ENCODE results near the gene THBD.

Gene THBD

DNA sequence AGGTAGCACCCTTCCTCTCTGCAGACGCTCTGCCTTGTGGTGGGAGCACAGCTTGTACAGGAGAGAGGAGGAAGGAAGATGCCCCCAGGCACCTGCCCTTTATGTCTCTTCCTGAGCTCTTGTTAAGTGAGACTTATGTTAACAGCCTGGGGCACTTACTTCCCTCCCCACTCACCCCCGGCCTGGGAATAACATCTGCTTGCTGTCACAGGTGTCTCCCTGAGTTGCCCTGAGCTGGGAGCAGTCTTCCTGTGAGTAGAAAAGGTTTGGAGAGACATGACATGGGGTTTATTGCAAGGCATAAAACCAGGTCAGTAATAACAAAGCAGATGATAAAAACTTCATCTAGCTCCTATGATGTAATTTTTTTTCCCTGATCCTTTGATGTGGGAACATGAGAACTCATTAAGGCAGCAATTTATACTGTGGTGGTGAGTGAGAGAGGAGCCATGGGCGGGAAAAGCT lies 12.4 kb downstream of the THBD start:
- Histone ChIP-seq H3K27me3 (ENCODE audit: insufficient read depth, low read depth) (no peaks in the 10 kb centered on the region), H3K27ac (no peak overlapping the region), H3K79me2 (ENCODE audit: insufficient read depth, low read depth) (no peaks in the 10 kb centered on the region), H3K4me1 (ENCODE audit: low read depth, poor library complexity, severe bottlenecking) (no peaks in the 10 kb centered on the region), H4K20me1 (ENCODE audit: insufficient read depth) (no peaks in the 10 kb centered on the region), H3K36me3 (ENCODE audit: insufficient read depth) (no peaks in the 10 kb centered on the region), H3K4me3 (IDR thresholded peaks at IDR 0.05; ENCODE audit: insufficient read depth, low read depth, low read length) (no peak overlapping the region), H3K9ac (no peak overlapping the region), H2AFZ (ENCODE audit: low read depth) (no peak overlapping the region), H3K4me2 (no peak overlapping the region)
- TF ChIP-seq, protein P1, sequence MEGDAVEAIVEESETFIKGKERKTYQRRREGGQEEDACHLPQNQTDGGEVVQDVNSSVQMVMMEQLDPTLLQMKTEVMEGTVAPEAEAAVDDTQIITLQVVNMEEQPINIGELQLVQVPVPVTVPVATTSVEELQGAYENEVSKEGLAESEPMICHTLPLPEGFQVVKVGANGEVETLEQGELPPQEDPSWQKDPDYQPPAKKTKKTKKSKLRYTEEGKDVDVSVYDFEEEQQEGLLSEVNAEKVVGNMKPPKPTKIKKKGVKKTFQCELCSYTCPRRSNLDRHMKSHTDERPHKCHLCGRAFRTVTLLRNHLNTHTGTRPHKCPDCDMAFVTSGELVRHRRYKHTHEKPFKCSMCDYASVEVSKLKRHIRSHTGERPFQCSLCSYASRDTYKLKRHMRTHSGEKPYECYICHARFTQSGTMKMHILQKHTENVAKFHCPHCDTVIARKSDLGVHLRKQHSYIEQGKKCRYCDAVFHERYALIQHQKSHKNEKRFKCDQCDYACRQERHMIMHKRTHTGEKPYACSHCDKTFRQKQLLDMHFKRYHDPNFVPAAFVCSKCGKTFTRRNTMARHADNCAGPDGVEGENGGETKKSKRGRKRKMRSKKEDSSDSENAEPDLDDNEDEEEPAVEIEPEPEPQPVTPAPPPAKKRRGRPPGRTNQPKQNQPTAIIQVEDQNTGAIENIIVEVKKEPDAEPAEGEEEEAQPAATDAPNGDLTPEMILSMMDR (conservative IDR thresholded peaks at IDR 0.05; ENCODE audit: low read depth, low read length) = no peak

DNA sequence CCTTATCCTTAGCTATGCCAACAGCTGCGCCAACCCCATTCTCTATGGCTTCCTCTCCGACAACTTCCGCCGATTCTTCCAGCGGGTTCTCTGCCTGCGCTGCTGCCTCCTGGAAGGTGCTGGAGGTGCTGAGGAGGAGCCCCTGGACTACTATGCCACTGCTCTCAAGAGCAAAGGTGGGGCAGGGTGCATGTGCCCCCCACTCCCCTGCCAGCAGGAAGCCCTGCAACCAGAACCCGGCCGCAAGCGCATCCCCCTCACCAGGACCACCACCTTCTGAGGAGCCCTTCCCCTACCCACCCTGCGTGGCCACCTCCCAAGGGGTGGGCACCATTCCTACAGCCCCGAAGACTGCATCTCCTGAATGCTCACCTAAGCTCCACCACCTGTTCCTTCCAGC lies 13.1 kb downstream of the THBD start:
- TF ChIP-seq, protein P1 (conservative IDR thresholded peaks at IDR 0.05; ENCODE audit: low read depth, low read length) = no peak
- no peak overlapping the region for H3K4me3 ChIP-seq (IDR thresholded peaks at IDR 0.05; ENCODE audit: insufficient read depth, low read depth, low read length)
- H3K36me3 ChIP-seq (ENCODE audit: insufficient read depth) = no peaks in the 10 kb centered on the region
- H2AFZ ChIP-seq (ENCODE audit: low read depth) = no peak overlapping the region
- H3K9ac ChIP-seq = no peak overlapping the region
- no peaks in the 10 kb centered on the region for H3K27me3 ChIP-seq (ENCODE audit: insufficient read depth, low read depth)
- H3K27ac ChIP-seq = no peak overlapping the region
- no peak overlapping the region for H3K4me2 ChIP-seq
- H3K4me1 ChIP-seq (ENCODE audit: low read depth, poor library complexity, severe bottlenecking) = no peaks in the 10 kb centered on the region
- no peaks in the 10 kb centered on the region for H4K20me1 ChIP-seq (ENCODE audit: insufficient read depth)
- H3K79me2 ChIP-seq (ENCODE audit: insufficient read depth, low read depth) = no peaks in the 10 kb centered on the region

DNA sequence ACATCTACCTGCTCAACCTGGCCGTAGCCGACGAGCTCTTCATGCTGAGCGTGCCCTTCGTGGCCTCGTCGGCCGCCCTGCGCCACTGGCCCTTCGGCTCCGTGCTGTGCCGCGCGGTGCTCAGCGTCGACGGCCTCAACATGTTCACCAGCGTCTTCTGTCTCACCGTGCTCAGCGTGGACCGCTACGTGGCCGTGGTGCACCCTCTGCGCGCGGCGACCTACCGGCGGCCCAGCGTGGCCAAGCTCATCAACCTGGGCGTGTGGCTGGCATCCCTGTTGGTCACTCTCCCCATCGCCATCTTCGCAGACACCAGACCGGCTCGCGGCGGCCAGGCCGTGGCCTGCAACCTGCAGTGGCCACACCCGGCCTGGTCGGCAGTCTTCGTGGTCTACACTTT lies 13.7 kb downstream of the THBD start:
- Histone ChIP-seq H2AFZ (ENCODE audit: low read depth) (no peak overlapping the region), H3K79me2 (ENCODE audit: insufficient read depth, low read depth) (no peaks in the 10 kb centered on the region), H3K4me3 (IDR thresholded peaks at IDR 0.05; ENCODE audit: insufficient read depth, low read depth, low read length) (no peak overlapping the region), H3K9ac (no peak overlapping the region), H3K27ac (no peak overlapping the region), H3K4me2 (no peak overlapping the region), H3K27me3 (ENCODE audit: insufficient read depth, low read depth) (no peaks in the 10 kb centered on the region), H3K4me1 (ENCODE audit: low read depth, poor library complexity, severe bottlenecking) (no peaks in the 10 kb centered on the region), H4K20me1 (ENCODE audit: insufficient read depth) (no peaks in the 10 kb centered on the region), H3K36me3 (ENCODE audit: insufficient read depth) (no peaks in the 10 kb centered on the region)
- TF ChIP-seq, protein P1 (conservative IDR thresholded peaks at IDR 0.05; ENCODE audit: low read depth, low read length) = no peak

DNA sequence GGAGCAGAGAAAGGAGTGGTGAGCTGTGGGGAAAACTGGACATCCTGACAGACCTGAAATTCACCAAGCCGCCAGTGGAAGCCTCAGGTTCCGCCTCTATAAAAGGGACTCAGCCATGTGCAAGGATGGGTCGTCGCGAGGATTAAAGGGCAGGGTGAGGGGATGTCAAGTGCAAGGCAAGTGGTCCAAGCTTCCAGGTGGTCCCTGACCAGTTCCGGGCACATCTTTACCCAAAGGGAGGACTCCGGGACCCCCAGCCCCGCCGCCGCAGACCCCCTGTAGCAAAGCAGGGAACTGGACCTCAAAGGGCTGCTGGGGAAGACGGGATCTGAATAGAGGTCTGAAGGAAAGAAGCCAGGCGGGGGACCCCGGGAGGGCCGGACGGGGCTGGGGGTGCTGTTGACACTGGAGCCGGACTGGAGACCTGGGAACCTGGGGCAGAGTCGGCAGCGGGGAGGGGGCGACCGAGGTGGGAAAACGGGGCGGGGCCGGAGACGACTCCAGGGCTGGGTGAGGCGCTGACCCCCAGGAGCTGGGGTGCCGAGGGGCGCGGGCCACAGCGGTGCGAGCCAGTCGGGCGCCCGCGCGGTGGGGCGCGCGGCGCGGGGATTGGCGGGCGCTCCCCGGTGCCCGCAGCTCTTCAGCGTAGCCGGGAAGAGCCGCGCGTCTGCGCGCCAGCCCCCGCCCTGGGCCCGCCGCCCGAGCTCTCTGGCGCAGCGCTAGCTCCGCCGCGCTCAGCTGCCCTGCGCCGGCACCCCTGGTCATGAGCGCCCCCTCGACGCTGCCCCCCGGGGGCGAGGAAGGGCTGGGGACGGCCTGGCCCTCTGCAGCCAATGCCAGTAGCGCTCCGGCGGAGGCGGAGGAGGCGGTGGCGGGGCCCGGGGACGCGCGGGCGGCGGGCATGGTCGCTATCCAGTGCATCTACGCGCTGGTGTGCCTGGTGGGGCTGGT lies 14.5 kb downstream of the THBD start, which contains the start of gene SSTR4:
SSTR4 (plus strand) TSS at position 592 of the 951 bp plus-strand sequence; CDS start at position 764, 172 bp downstream.
- Histone ChIP-seq H3K79me2 (ENCODE audit: insufficient read depth, low read depth) (no peaks in the 10 kb centered on the region), H3K36me3 (ENCODE audit: insufficient read depth) (no peaks in the 10 kb centered on the region), H3K4me3 (IDR thresholded peaks at IDR 0.05; ENCODE audit: insufficient read depth, low read depth, low read length) (no peak within 1 kb of the TSS), H3K27ac (no peak within 1 kb of the TSS), H4K20me1 (ENCODE audit: insufficient read depth) (no peaks in the 10 kb centered on the region), H3K9ac (no peak within 1 kb of the TSS), H3K27me3 (ENCODE audit: insufficient read depth, low read depth) (no peaks in the 10 kb centered on the region), H3K4me1 (ENCODE audit: low read depth, poor library complexity, severe bottlenecking) (no peaks in the 10 kb centered on the region), H3K4me2 (no peak within 1 kb of the TSS), H2AFZ (ENCODE audit: low read depth) (no peak within 1 kb of the TSS)
- TF ChIP-seq, protein P1 (conservative IDR thresholded peaks at IDR 0.05; ENCODE audit: low read depth, low read length) = no peak
